ENCODE results near the gene GIPC2.

DNA sequence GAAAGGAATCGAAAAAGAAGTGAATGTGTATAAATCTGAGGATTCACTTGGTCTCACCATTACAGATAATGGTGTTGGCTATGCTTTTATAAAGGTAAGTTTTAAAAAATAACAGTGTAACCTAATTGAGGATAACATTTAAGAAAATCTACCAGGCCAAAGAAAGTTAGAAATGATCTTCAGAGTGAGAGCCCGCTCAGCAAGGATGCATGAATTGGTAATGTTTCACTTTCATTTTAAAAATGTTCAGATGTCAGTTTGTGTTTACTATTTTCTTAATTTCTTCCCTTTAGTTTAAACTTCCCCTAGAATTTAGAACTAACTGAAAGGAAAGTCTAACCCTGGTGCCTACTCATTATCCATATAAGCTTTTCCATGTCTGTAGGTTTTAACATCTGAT lies 35.0 kb downstream of the GIPC2 start:
- TF ChIP-seq EP300 (IDR thresholded peaks at IDR 0.05), result no peak
- TF ChIP-seq, protein P1, sequence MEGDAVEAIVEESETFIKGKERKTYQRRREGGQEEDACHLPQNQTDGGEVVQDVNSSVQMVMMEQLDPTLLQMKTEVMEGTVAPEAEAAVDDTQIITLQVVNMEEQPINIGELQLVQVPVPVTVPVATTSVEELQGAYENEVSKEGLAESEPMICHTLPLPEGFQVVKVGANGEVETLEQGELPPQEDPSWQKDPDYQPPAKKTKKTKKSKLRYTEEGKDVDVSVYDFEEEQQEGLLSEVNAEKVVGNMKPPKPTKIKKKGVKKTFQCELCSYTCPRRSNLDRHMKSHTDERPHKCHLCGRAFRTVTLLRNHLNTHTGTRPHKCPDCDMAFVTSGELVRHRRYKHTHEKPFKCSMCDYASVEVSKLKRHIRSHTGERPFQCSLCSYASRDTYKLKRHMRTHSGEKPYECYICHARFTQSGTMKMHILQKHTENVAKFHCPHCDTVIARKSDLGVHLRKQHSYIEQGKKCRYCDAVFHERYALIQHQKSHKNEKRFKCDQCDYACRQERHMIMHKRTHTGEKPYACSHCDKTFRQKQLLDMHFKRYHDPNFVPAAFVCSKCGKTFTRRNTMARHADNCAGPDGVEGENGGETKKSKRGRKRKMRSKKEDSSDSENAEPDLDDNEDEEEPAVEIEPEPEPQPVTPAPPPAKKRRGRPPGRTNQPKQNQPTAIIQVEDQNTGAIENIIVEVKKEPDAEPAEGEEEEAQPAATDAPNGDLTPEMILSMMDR (IDR thresholded peaks at IDR 0.05), result no peak

Measured in sigmoid colon (tissue), 4 donors.